ENCODE measurements around the gene PAIP1.
"Not testable (repeated sequence)": the region's sequence is repeated elsewhere in the genome, so short reads cannot be mapped to it uniquely, and the experiment has no call there.

Gene PAIP1

GRCh38 chr5:43570450-43571158 is 13.7 kb upstream of the PAIP1 start:
- DNase-seq, result no peak

GRCh38 chr5:43569236-43569746 is 12.4 kb upstream of the PAIP1 start:
- DNase-seq, result no peak

DNA sequence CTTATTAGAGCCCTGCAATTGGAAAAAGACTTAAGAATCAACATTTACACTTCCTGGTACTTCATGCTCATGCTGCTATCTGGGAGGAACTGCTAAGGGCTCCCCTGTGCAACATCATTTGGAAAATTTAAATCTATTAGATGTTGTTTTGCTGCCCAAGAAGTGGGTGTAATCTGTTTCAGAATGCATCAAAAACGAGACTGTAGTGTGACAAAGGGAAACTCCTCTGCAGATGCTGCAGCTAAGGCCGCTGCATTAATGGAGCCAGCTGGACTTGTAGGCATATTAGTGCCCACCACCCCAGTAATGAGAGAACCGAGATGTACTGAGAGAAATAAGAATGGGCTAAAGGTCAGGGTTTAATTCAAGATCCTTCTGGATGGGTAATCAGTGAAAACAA is 11.1 kb upstream of the PAIP1 start:
- no peak for DNase-seq

DNA sequence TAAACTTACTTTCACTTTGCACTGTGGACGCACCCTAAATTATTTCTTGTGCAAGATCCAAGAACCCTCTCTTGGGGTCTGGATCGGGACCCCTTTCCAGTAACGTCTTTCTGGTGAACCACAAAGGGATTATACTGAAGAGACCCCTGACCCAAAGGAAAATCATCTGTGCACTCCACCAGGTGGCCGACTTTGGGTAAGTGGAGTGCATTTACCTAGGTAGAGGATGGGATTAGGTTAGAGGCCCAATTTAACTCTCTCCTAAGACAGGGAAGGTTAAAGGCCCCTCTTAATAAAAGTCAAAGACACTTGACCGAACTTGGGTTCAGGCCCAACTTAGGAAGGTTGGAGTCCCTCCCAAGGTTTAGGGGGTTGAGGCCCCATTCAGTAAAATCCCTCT is 8.2 kb upstream of the PAIP1 start:
- no peak for DNase-seq

DNA sequence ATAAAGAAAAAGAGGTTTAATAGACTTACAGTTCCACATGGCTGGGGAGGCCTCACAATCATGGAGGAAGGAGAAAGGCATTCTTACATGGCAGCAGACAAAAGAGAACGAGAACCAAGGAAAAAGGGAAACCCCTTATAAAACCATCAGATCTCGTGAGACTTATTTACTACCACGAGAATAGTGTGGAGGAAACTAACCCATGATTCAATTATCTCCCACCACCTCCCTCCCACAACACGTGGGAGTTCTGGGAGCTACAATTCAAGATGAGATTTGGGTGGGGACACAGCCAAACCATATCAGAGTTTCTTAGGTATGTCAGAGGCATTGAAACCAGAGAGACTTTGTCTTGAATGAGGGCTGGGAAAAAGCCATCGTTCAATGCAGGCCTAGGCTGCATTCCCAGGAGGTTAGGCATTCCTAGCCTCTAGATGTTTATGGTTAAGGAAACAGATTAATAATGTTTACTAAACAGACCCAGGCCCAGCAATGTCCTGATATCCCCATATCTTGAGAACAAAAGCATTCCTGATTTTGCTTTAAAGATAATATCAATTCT is 7.5 kb upstream of the PAIP1 start:
- DNase-seq, result no peak

DNA sequence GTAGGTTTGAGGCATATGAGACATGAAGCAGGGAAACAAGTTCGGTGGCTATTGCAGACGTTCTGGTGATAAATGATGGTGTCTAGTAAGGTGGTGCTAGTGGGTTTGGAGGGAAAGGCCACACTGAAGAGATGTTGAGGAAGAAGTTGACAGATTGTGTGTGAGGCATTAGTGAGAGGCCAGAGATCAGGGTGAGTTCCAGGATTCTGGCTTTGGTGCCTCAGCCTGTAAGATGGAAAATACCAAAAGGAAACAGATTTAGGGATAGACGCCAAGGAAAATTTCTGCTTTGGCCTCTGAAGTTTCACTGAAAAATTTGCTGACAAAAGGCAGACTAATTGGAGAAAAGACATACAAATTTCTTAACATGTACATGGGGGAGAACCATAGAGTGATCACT is 6.4 kb upstream of the PAIP1 start:
- DNase-seq, result no peak

- DNase-seq, result no peak
Observed at GRCh38 chr5:43561356-43561755, 4.5 kb upstream of the PAIP1 start.

DNA sequence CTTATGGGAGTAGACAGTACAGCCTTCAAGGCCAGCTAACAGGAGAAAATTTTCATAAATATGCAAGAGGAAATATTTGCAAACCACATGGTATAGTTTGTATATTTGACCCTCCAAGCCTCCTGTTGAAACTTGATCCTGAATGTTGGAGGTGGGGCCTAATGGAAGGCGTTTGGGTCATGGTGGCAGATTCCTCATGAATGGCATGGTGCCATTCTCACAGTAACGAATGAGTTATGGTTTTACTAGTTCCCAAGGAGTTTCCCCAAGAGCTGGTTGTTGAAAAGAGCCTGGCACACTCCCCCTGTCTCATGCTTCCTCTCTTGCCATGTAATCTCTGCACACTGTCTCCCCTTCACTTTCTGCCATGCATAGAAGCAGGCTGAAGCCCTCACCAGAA is 3.3 kb upstream of the PAIP1 start:
- DNase-seq, result no peak

GRCh38 chr5:43556607-43556856 is 345 bp downstream of the PAIP1 start:
- not testable (repeated sequence) for DNase-seq

DNA sequence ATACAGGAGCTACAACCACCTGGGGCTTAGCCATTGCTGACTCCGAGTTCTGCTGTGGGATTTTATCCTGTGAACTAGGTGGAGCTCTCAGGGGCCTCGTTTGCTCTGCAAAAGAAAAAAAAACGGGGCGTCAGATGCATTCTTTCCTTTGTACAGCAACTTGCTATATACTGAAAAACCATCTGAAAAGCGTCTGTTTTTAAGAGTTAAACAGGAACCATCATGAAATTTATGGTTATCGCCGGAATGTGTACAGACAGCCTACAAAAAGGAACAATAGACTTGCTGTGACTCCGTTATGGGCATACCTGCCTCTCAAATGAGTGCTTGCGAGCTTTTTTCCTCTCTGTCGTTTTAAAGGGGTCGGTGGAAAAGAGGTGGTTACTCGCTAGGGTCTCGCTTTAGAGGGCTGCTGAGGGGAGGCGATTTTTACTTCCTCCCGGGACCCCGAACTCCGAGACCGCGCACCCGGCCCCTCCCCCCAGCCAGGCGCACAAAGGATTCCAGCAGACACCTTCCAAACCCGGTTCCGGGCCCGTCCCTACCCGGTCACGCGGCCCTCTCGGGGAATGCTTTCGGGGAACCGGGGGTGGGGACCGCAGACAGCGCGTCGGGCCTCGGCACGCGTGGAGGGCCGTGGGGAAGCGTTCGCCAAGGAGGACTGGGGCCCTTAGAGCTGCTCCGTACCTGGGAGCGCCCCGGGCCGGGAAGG is 826 bp downstream of the PAIP1 start:
- peak; percentile 62 for DNase-seq

- DNase-seq, result no peak
Observed at GRCh38 chr5:43554497-43554896, 2.4 kb downstream of the PAIP1 start.

DNA sequence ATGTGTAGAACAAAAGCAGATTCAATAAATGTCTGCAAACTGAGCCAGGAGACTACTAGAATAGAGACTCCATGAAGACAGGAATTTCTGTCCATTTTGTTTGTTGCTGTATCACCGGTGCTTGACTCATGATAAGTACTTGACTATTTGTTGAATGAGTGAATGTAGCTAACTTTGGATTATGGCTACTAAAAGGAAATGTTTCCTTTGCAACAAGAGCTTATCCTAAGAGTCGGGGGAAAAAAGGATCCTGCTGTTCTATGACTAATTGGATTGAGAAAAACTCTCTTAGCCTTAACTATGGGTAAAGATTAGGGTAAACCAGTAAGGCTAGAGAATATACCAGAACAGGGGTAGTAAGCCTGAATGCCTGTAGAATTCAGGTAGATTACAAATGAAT is 3.5 kb downstream of the PAIP1 start:
- no peak for DNase-seq

- no peak for DNase-seq
Observed at GRCh38 chr5:43551731-43552130, 5.1 kb downstream of the PAIP1 start.

DNA sequence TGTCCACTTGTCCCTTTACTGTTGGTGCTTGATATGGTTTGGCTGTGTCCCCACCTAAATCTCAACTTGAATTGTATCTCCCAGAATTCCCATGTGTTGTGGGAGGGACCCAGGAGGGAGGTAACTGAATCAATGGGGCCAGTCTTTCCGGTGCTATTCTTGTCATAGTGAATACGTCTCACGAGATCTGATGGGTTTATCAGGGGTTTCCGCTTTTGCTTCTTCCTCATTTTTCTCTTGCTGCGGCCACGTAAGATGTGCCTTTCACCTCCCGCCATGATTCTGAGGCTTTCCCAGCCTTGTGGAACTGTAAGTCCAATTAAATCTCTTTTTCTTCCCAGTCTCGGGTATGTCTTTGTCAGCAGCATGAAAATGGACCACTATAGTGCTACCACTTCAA is 7.6 kb downstream of the PAIP1 start:
- DNase-seq, result not testable (repeated sequence)

GRCh38 chr5:43548358-43548757 is 8.5 kb downstream of the PAIP1 start:
- no peak for DNase-seq

DNA sequence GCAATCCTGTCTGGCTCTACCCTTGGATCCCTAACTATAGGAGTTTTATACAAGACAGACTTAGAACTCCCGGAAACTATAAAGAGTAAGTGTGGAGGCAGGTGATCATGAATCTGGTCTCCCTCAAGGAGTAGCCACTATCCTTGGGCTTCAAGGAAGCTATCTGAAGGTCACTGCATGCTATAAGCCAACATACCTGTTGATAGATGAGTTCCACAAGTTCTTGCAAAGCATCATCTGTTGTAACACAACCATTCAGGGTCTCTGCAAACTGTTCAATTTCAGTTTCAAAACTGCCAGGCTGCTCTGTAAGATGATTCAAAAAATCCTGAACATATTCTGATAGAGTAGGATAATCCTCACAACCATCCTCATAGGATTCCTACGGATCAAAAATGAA is 9.3 kb downstream of the PAIP1 start:
- DNase-seq, result no peak

DNA sequence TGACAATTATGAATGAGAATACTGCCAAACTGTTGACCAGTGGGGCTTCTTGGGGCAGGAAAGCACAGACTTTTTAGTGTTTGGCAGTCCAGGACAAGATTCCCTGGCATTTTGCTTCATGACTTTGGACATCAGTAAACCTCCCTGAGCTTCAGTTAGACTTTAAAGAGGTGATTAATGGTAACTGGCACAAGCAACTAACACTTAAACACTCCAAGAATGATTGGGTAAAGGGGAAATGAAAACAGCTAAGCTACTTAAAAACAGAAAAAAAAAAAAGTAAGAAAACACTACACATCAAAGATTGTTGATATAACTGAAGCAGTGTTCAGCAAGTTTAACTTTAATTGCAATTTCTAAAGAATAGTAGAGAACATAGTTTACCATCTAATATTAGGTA is 13.4 kb downstream of the PAIP1 start:
- DNase-seq, result no peak

DNA sequence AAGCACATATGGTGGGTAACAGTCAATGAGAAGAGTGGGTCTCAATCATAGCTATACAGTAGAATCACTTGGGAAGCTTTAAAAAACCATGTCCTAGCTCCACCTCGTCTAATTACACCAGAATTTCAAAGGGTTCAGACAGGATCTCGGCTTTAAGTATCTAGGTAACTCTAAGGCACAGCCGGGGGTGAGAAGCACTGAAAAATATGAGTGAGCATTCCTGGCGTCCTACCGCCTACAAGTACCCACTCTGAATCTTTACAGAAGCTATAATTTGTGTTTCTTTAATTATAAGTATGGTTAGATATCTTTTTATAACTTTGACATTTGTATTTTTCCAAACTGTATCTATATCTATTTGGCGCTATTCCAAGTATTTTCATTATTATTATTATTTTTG is 16.1 kb downstream of the PAIP1 start:
- DNase-seq, result no peak

- DNase-seq, result no peak
Observed at GRCh38 chr5:43536972-43537371, 19.9 kb downstream of the PAIP1 start.

DNA sequence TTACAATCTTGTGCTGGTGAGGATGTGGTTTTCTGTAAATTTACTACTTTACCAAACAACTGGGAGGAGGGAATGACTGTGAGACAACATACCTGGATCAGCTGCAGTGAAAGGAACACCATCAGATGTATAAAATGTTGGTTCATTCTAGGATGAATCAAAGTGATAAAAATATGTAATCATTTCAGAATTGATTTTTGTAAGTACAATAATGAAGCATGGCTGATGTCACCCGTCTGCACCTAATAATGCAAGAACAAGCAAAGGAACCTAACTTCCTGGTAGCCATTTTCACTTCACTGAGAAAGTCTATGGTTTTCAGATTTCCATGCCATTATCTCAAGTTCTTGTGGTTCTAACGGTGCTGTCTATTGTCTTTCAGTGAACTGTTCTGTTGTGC is 23.2 kb downstream of the PAIP1 start:
- no peak for DNase-seq

GRCh38 chr5:43530648-43531047 is 26.2 kb downstream of the PAIP1 start:
- DNase-seq, result no peak

GRCh38 chr5:43523662-43524072 is 33.2 kb downstream of the PAIP1 start:
- no peak for DNase-seq

- DNase-seq, result no peak
Observed at GRCh38 chr5:43520615-43521014, 36.3 kb downstream of the PAIP1 start.

- DNase-seq, result no peak
Observed at GRCh38 chr5:43515678-43516048, 41.2 kb downstream of the PAIP1 start.
